Mesodermal cell (in vitro differentiated cells): ENCODE measurements around the gene SOBP.

Experiments
- H3K27ac ChIP-seq: 2 replicates; pipeline ENCODE4 v1.7.0; 2013; ENCODE audit warnings: mild to moderate bottlenecking, low read depth, low read length, moderate library complexity; ENCODE audit not compliant: severe bottlenecking
- H3K36me3 ChIP-seq: 2 replicates; pipeline ENCODE4 v1.7.1; 2013; ENCODE audit warnings: mild to moderate bottlenecking, low read length, moderate library complexity; ENCODE audit not compliant: control insufficient read depth, insufficient read depth
- H3K4me1 ChIP-seq: one replicate; pipeline ENCODE4 v1.7.1; 2013; ENCODE audit warnings: mild to moderate bottlenecking, low read length; ENCODE audit not compliant: insufficient read depth, control insufficient read depth, poor library complexity, severe bottlenecking
- H3K4me3 ChIP-seq: 2 replicates; pipeline ENCODE4 v1.7.0; 2013; ENCODE audit warnings: low read length, control low read depth, mild to moderate bottlenecking; ENCODE audit not compliant: insufficient read depth, poor library complexity, severe bottlenecking; ENCODE audit errors: extremely low read depth
- H3K9me3 ChIP-seq: 2 replicates; pipeline ENCODE4 v1.7.1; 2013; ENCODE audit warnings: mild to moderate bottlenecking, low read length, moderate library complexity; ENCODE audit not compliant: control insufficient read depth
- WGBS, 2 experiments: methylation state at CpG; one replicate each; pipeline ENCODE4 v1.1.5; 2013; ENCODE audit warnings: missing lambda C conversion rate in 2 of 2; ENCODE audit not compliant: insufficient coverage in 2 of 2; 5-methylcytosine and 5-hydroxymethylcytosine counted together

SOBP gene

GRCh38 chr6:107524626-107525025 lies 34.7 kb downstream of the SOBP start:
- H3K4me3 ChIP-seq: no peak overlapping the region
- H3K4me1 ChIP-seq: no peaks in the 10 kb centered on the region
- no peaks in the 10 kb centered on the region for H3K36me3 ChIP-seq
- no peaks in the 10 kb centered on the region for H3K9me3 ChIP-seq
- no peak overlapping the region for H3K27ac ChIP-seq
- WGBS, 2 experiments: 93 to 97% methylated on average over 3 of the region's 3 CpGs

DNA sequence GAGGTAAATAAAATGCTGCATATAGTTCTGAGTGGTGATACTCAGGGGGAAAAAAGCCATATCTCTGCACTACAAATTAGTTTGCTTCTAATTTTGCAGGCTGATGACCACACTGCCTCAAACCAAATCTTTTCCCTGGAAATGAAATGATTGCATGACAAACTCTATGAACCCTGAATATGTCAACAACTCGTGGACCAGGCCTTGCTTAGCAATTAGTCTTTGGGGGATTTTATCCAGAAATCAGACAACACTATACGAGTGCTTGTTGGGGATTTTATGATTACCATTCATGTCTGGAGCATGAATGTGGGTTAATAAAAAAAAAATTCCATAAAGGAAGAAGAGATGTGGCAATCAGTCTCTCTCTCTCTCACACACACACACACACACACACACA lies 42.0 kb downstream of the SOBP start:
- no peaks in the 10 kb centered on the region for H3K9me3 ChIP-seq
- WGBS, 2 experiments: no CpG with 5 or more reads among the region's 2 CpGs
- no peak overlapping the region for H3K4me3 ChIP-seq
- H3K27ac ChIP-seq: no peak overlapping the region
- peaks cover 4% of the 10 kb centered on the region for H3K4me1 ChIP-seq
- no peaks in the 10 kb centered on the region for H3K36me3 ChIP-seq

GRCh38 chr6:107532706-107533105 lies 42.8 kb downstream of the SOBP start:
- Histone ChIP-seq H3K9me3 (no peaks in the 10 kb centered on the region), H3K4me3 (no peak overlapping the region), H3K36me3 (no peaks in the 10 kb centered on the region), H3K4me1 (peaks cover 4% of the 10 kb centered on the region), H3K27ac (no peak overlapping the region)
- WGBS, 2 experiments: 91 to 95% methylated on average over 3 to 6 of the region's 6 CpGs

- Histone ChIP-seq H3K4me1 (peaks cover 4% of the 10 kb centered on the region), H3K27ac (no peak overlapping the region), H3K4me3 (no peak overlapping the region), H3K9me3 (no peaks in the 10 kb centered on the region), H3K36me3 (no peaks in the 10 kb centered on the region)
- WGBS, 2 experiments: 78 to 94% methylated on average over 5 to 8 of the region's 11 CpGs
Measured at GRCh38 chr6:107533415-107534059, 43.6 kb downstream of the SOBP start.

- Histone ChIP-seq H3K36me3 (no peaks in the 10 kb centered on the region), H3K4me1 (peaks cover 6% of the 10 kb centered on the region), H3K9me3 (no peaks in the 10 kb centered on the region), H3K27ac (peak overlapping the region; percentile 44), H3K4me3 (no peak overlapping the region)
- 0 to 20% methylated on average over 2 of the region's 5 CpGs for WGBS, 2 experiments
Measured at GRCh38 chr6:107534571-107535141, 44.7 kb downstream of the SOBP start.

GRCh38 chr6:107535626-107536025 lies 45.7 kb downstream of the SOBP start:
- H3K27ac ChIP-seq: no peak overlapping the region
- no peak overlapping the region for H3K4me3 ChIP-seq
- H3K36me3 ChIP-seq: no peaks in the 10 kb centered on the region
- no CpG with 5 or more reads among the region's 1 CpG for WGBS, 2 experiments
- peaks cover 6% of the 10 kb centered on the region for H3K4me1 ChIP-seq
- no peaks in the 10 kb centered on the region for H3K9me3 ChIP-seq

DNA sequence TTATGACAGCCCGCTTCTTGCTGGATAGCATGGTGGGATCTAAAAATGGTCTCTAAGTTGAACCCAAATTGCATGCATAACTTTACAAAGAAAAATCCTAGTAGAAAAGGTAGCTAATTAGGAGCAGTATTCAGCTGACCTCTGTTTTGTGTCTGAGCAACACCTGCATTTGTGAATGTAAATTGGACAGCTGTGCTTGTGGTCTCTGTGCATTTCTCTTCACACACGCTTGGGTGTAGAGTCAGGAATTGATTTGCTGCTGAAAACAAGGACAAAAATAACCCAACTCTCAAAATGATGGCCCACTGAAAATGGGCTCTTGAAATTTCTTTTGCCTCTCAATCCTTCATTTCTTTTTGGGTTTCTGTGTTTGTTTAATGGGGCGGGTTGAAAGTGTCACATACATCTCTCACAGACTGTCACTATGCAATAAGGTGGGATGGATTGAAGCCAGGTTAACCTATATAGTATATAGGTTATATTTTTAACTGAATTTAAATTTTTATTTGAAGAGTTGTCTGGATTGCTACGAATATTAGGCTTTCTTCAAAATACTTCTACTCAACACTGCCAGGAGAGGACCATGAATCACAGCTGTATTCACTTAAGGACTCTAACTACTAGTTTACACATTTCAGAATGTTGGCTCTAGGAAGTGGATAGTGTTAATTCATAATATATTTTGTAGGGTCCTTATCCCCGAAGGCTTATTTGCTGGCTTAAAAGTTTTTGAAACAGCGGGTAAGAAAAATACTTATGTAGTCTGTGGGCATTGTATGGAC lies 46.5 kb downstream of the SOBP start:
- Histone ChIP-seq H3K9me3 (no peaks in the 10 kb centered on the region), H3K36me3 (no peaks in the 10 kb centered on the region), H3K27ac (no peak overlapping the region), H3K4me3 (no peak overlapping the region), H3K4me1 (peaks cover 6% of the 10 kb centered on the region)
- WGBS, 2 experiments: 79 to 93% methylated on average over 3 of the region's 6 CpGs

DNA sequence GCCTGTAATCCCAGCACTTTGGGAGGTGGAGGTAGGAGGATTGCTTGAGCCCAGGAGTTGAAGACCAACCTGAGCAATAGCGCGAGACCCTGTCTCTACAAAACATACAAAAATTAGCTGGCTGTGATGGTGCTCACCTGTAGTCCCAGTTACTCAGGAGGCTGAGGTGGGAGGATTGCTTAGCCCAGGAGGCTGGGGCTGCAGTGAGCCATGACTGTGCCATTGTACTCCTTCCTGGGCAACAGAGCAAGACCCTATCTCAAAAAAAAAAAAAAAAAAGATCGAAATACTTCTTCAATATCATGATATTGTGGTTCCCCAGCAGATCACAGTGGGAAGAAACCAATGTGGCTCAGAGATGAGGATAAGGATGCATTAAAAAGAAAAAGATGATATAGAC lies 47.6 kb downstream of the SOBP start:
- Histone ChIP-seq H3K4me3 (no peak overlapping the region), H3K4me1 (peaks cover 6% of the 10 kb centered on the region), H3K36me3 (no peaks in the 10 kb centered on the region), H3K9me3 (no peaks in the 10 kb centered on the region), H3K27ac (no peak overlapping the region)
- WGBS, 2 experiments: no CpG with 5 or more reads among the region's 3 CpGs

- H3K9me3 ChIP-seq: no peaks in the 10 kb centered on the region
- WGBS, 2 experiments: 93 to 94% methylated on average over 2 to 4 of the region's 4 CpGs
- H3K27ac ChIP-seq: no peak overlapping the region
- no peak overlapping the region for H3K4me3 ChIP-seq
- H3K4me1 ChIP-seq: peaks cover 6% of the 10 kb centered on the region
- no peaks in the 10 kb centered on the region for H3K36me3 ChIP-seq
Measured at GRCh38 chr6:107538856-107539387, 49.0 kb downstream of the SOBP start.

GRCh38 chr6:107539409-107539808 lies 49.5 kb downstream of the SOBP start:
- Histone ChIP-seq H3K4me1 (peaks cover 6% of the 10 kb centered on the region), H3K9me3 (no peaks in the 10 kb centered on the region), H3K27ac (no peak overlapping the region), H3K36me3 (no peaks in the 10 kb centered on the region), H3K4me3 (no peak overlapping the region)
- WGBS, 2 experiments: 84 to 90% methylated on average over 2 of the region's 6 CpGs
